Tibial artery (tissue), 4 donors: ENCODE results near the gene MAP3K4.

Source experiments
- DNase-seq, 2 donors: peaks; one replicate each; pipeline ENCODE4 v3.0.0-alpha.2; 2019
- H3K27ac ChIP-seq, 2 donors: fragments of 200-600 bp; sonication (generic) in 1 of 2; 1 replicate in 1 of 2; 2 replicates in 1 of 2; pipeline ENCODE4 v1.5.1; 2018 to 2019; ENCODE audit warnings: mild to moderate bottlenecking in 1 of 2
- H3K27me3 ChIP-seq, 2 donors: fragments of 200-600 bp; sonication (generic) in 1 of 2; one replicate each; pipeline versions ENCODE4 v1.5.1 to v1.6.0; 2016 to 2019
- H3K36me3 ChIP-seq, 3 donors: fragments of 200-600 bp; sonication (generic) in 2 of 3; one replicate each; pipeline ENCODE4 v1.5.1; 2016 to 2019; ENCODE audit warnings: mild to moderate bottlenecking in 2 of 3
- H3K4me1 ChIP-seq, 4 donors: fragments of 200-600 bp; sonication (generic) in 2 of 4; 1 replicate in 3 of 4; 2 replicates in 1 of 4; pipeline ENCODE4 v1.5.1; 2016 to 2019
- H3K4me3 ChIP-seq, 2 donors: fragments of 200-600 bp; sonication (generic) in 1 of 2; 1 replicate in 1 of 2; 2 replicates in 1 of 2; pipeline ENCODE4 v1.5.1; 2018 to 2019; ENCODE audit warnings: mild to moderate bottlenecking in 2 of 2
- H3K9me3 ChIP-seq, 3 donors: fragments of 200-600 bp; sonication (generic) in 1 of 3; one replicate each; pipeline ENCODE4 v1.5.1; 2016 to 2019
- intact Hi-C: fragments of 100-400 bp; cut with DNase I; formaldehyde crosslinking; loops from one replicate; pipeline ENCODE4 v1.15.0; 2023; ENCODE audit warnings: low total_unique reads
- TF ChIP-seq, protein P1 (sequence below), 2 experiments: fragments of 200-600 bp in 1 of 2; fragments of 450-650 bp in 1 of 2; IDR thresholded peaks; one replicate each; pipeline ENCODE4 v1.5.1; 2017 to 2019; ENCODE audit warnings: antibody characterized with exemption in 2 of 2, mild to moderate bottlenecking in 1 of 2, moderate library complexity in 1 of 2

Gene MAP3K4

GRCh38 chr6:161101517-161101916, 109.9 kb downstream of the MAP3K4 start:
- H3K36me3 ChIP-seq: peaks cover 68 to 94% (median 77%) of the 10 kb centered on the region in 3 donors
- H3K27me3 ChIP-seq: no peaks in the 10 kb centered on the region
- no peaks in the 10 kb centered on the region for H3K9me3 ChIP-seq
- peaks cover 0 to 7% (median 0%) of the 10 kb centered on the region in 4 donors for H3K4me1 ChIP-seq
- no peak overlapping the region for H3K27ac ChIP-seq
- no peak overlapping the region for H3K4me3 ChIP-seq
- TF ChIP-seq, protein P1, sequence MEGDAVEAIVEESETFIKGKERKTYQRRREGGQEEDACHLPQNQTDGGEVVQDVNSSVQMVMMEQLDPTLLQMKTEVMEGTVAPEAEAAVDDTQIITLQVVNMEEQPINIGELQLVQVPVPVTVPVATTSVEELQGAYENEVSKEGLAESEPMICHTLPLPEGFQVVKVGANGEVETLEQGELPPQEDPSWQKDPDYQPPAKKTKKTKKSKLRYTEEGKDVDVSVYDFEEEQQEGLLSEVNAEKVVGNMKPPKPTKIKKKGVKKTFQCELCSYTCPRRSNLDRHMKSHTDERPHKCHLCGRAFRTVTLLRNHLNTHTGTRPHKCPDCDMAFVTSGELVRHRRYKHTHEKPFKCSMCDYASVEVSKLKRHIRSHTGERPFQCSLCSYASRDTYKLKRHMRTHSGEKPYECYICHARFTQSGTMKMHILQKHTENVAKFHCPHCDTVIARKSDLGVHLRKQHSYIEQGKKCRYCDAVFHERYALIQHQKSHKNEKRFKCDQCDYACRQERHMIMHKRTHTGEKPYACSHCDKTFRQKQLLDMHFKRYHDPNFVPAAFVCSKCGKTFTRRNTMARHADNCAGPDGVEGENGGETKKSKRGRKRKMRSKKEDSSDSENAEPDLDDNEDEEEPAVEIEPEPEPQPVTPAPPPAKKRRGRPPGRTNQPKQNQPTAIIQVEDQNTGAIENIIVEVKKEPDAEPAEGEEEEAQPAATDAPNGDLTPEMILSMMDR (IDR thresholded peaks at IDR 0.05): no peak
- DNase-seq: no peak
- intact Hi-C loops: no loop called here

GRCh38 chr6:161103475-161103874, 111.9 kb downstream of the MAP3K4 start:
- Histone ChIP-seq H3K27ac (no peak overlapping the region), H3K4me3 (no peak overlapping the region), H3K27me3 (no peaks in the 10 kb centered on the region), H3K36me3 (peaks cover 67 to 92% (median 76%) of the 10 kb centered on the region in 3 donors), H3K4me1 (peaks cover 0 to 10% (median 0%) of the 10 kb centered on the region in 4 donors), H3K9me3 (no peaks in the 10 kb centered on the region)
- intact Hi-C loops: no loop called here
- TF ChIP-seq, protein P1 (IDR thresholded peaks at IDR 0.05): no peak
- DNase-seq: no peak

DNA sequence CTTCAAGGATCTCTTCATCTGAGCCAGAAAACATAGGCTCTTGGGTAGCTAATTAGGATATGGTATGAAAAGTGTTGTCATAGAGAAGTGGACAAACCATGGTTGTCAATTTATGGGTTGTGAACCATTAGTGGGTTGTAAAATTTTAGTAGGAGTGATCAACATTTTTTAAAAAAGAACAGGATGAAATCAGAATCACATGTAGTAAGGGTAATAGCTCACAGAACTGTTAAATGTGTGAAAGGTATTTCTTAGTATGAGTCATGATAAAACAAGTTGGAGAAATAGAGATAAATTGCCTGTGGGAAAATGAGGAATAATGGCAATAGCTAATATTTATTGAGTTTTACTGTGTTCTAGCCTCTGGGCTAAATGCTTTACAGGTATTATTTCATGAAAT, 113.4 kb downstream of the MAP3K4 start:
- Histone ChIP-seq H3K36me3 (peaks cover 68 to 92% (median 78%) of the 10 kb centered on the region in 3 donors), H3K9me3 (no peaks in the 10 kb centered on the region), H3K27me3 (no peaks in the 10 kb centered on the region), H3K4me3 (no peak overlapping the region), H3K27ac (no peak overlapping the region), H3K4me1 (peaks cover 0 to 10% (median 0%) of the 10 kb centered on the region in 4 donors)
- TF ChIP-seq, protein P1 (IDR thresholded peaks at IDR 0.05): no peak
- no peak for DNase-seq
- intact Hi-C loops: no loop called here

GRCh38 chr6:161105408-161105807, 113.8 kb downstream of the MAP3K4 start:
- Histone ChIP-seq H3K9me3 (no peaks in the 10 kb centered on the region), H3K4me3 (no peak overlapping the region), H3K27me3 (no peaks in the 10 kb centered on the region), H3K36me3 (peaks cover 68 to 92% (median 78%) of the 10 kb centered on the region in 3 donors), H3K4me1 (peaks cover 0 to 10% (median 0%) of the 10 kb centered on the region in 4 donors), H3K27ac (no peak overlapping the region)
- intact Hi-C loops: no loop called here
- TF ChIP-seq, protein P1 (IDR thresholded peaks at IDR 0.05): no peak
- DNase-seq: no peak

DNA sequence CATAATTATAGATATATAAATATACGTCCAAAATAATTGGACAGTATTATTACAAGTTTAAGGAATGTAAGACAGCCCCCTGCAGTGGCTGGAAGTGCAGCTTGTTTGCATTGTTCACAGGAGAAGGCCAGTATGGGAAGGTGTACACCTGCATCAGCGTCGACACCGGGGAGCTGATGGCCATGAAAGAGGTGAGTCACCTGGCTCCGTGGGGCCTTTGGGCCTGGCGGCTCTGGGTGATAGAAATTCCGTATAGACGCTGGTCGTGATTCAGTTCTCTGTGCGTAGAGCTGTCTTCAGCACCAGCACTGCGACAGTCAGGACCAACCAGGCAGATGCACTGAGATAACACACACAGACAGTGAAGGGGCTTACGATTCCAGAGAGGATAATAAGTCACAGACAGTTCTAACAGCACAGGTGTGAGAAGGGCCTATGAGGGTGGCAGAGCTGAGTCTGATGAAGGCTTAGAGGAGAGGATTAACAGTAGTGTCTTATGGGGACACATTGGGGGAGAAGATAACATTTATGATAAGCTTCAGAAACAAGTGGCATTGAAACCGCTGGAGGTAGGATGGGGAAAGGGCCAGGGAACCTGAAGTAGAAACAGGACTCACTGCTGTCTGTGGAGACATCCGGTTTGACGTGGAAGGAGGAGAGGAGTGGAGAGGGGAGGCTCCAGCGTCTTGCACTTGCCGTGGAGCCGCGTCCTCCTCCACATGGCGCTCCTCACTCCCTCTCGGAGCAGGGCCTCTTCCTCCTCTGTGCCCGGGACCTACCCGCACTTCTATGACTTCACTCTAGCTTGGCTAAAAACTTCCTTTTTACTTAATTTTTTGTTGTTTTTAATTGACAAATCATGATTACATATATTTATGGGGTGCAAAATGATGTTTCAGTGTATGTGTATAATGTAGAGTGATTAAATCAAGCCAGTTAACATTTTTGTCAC, 116.5 kb downstream of the MAP3K4 start:
- no peaks in the 10 kb centered on the region for H3K27me3 ChIP-seq
- TF ChIP-seq, protein P1 (IDR thresholded peaks at IDR 0.05): no peak
- peaks cover 0 to 10% (median 0%) of the 10 kb centered on the region in 4 donors for H3K4me1 ChIP-seq
- intact Hi-C loops: no loop called here
- H3K9me3 ChIP-seq: no peaks in the 10 kb centered on the region
- H3K36me3 ChIP-seq: peaks cover 79 to 93% (median 85%) of the 10 kb centered on the region in 3 donors
- no peak overlapping the region for H3K27ac ChIP-seq
- H3K4me3 ChIP-seq: no peak overlapping the region
- DNase-seq: no peak
